Mucosa of descending colon (tissue), 3 donors: ENCODE data around the gene NOSTRIN. TPM values are rescaled to one million over a fixed set of nuclear protein-coding genes. Genes with fewer than 3 reads are reported as not detected.

Source experiments
- ATAC-seq: fragments of 200-7000 bp; cut with Tn5 transposase; one replicate; pipeline ENCODE4 v1.9.1; 2020; ENCODE audit warnings: mild to moderate bottlenecking, moderate library complexity
- DNase-seq, 3 donors: peaks; one replicate each; pipeline ENCODE4 v3.0.0-alpha.2; 2020
- H3K36me3 ChIP-seq: fragments of 200-600 bp; one replicate; pipeline ENCODE4 v1.8.0; 2021; ENCODE audit warnings: low read depth, mild to moderate bottlenecking
- H3K4me1 ChIP-seq: fragments of 200-600 bp; one replicate; pipeline ENCODE4 v1.8.0; 2021; ENCODE audit warnings: low read depth, mild to moderate bottlenecking
- H3K4me3 ChIP-seq: fragments of 200-600 bp; one replicate; pipeline ENCODE4 v1.8.0; 2021; ENCODE audit warnings: mild to moderate bottlenecking
- H3K9me3 ChIP-seq: fragments of 200-600 bp; one replicate; pipeline ENCODE4 v1.8.0; 2021; ENCODE audit warnings: mild to moderate bottlenecking
- intact Hi-C, 2 donors: fragments of 100-400 bp; cut with DNase I in 1 of 2; cut with micrococcal nuclease in 1 of 2; formaldehyde crosslinking; loops; one replicate each; pipeline versions ENCODE4 v1.11.0 to v1.11.1; 2022; cut with DNase I, micrococcal nuclease
- long read RNA-seq, 2 donors: library from polyadenylated mRNA; unstranded; transcript quantifications; one replicate each; pipeline ENCODE4 v2.0.0, GENCODE V29; 2019 to 2021
- total RNA-seq, 3 donors: library from RNA; stranded (reverse); fragmentation: NEBNext Ultra II Directional in 2 of 3; extraction: Animal tissue kit (Norgen Biotek cat#: 25700) in 2 of 3; gene quantifications; one replicate each; pipeline versions ENCODE4 v1.2.1 to v1.2.4, GENCODE V29; 2021 to 2023
- TF ChIP-seq, protein P1 (sequence below): fragments of 200-600 bp; IDR thresholded peaks from one replicate; pipeline ENCODE4 v1.8.0; 2022; ENCODE audit warnings: antibody characterized with exemption, mild to moderate bottlenecking
- donor health status: DM: no; HTN: no; CAD: no; lungs with moderate emphysema.
- donor health status: DM: no; HTN: no; CAD: no.
- donor health status: DM: no; HTN: yes; CAD: no.

NOSTRIN gene, protein sequence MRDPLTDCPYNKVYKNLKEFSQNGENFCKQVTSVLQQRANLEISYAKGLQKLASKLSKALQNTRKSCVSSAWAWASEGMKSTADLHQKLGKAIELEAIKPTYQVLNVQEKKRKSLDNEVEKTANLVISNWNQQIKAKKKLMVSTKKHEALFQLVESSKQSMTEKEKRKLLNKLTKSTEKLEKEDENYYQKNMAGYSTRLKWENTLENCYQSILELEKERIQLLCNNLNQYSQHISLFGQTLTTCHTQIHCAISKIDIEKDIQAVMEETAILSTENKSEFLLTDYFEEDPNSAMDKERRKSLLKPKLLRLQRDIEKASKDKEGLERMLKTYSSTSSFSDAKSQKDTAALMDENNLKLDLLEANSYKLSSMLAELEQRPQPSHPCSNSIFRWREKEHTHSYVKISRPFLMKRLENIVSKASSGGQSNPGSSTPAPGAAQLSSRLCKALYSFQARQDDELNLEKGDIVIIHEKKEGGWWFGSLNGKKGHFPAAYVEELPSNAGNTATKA
- total RNA-seq = 10 to 100 TPM; 27.3 to 78.7 (median 56.2) TPM
- long read RNA-seq, donor 1, partial matches to known transcripts = 1 of 10 reads
- long read RNA-seq, donor 1, other reads (novel, unspliced or antisense) = 5 of 10 reads
- long read RNA-seq, donor 2, transcript NOSTRIN-201 (16 exons, 2,294 nt) = major isoform, 16 of 37 reads
- long read RNA-seq, donor 2, partial matches to known transcripts = 9 of 37 reads
- long read RNA-seq, donor 2, other reads (novel, unspliced or antisense) = 9 of 37 reads

DNA sequence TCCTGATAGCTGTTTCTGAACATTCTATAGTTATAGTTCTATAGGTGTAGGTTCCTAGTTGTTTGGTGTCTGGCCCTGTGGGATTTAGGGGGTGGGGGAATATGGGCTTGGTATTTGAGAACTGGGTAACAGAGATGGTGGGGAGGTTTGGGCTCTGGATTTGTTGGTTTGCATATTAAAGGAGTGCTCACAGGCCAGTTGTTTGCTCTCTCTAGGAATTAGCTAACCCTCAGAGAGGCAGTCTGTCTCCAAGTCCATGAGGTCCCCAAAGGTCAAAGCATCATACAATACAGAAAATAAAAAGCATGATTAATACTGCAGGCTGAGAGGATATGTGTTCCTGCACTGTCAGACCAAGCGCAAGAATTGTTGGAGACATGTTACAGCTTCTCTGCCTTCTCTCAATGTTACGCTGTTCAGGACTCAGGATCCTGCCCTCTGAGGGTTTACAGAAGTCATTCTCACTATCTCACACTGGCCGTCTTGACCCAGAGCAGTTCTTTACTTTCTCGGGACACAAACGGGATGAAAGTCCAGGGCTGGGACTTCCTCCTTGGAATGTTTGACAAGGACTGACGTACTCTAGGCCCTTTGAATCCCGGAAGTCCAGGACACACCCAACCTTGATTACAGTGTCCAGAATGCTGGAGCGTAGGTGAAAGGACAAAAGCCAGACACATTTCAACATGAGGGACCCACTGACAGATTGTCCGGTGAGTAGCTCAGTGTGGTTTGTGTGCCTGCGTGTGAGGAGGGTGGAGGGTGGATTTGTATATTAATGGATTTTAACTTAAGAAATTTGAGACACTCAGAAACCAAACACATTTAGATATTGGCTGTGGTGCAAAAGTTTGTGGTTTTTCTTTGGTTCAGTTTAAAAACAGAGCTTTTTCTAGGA is at the start of gene NOSTRIN:
NOSTRIN (plus strand) TSS at position 677 of the 898 bp plus-strand sequence; CDS start at position 687, 10 bp downstream.
- DNase-seq (peak in 2 of 3 donors; percentile 54 to 90), ATAC-seq (peak; percentile 91)
- intact Hi-C loops = no loop called here
- peaks cover 17% of the 10 kb centered on the region for H3K4me1 ChIP-seq
- no peaks in the 10 kb centered on the region for H3K9me3 ChIP-seq
- TF ChIP-seq, protein P1, sequence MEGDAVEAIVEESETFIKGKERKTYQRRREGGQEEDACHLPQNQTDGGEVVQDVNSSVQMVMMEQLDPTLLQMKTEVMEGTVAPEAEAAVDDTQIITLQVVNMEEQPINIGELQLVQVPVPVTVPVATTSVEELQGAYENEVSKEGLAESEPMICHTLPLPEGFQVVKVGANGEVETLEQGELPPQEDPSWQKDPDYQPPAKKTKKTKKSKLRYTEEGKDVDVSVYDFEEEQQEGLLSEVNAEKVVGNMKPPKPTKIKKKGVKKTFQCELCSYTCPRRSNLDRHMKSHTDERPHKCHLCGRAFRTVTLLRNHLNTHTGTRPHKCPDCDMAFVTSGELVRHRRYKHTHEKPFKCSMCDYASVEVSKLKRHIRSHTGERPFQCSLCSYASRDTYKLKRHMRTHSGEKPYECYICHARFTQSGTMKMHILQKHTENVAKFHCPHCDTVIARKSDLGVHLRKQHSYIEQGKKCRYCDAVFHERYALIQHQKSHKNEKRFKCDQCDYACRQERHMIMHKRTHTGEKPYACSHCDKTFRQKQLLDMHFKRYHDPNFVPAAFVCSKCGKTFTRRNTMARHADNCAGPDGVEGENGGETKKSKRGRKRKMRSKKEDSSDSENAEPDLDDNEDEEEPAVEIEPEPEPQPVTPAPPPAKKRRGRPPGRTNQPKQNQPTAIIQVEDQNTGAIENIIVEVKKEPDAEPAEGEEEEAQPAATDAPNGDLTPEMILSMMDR = no peak
- H3K4me3 ChIP-seq = no peak within 1 kb of the TSS
- H3K36me3 ChIP-seq = no peaks in the 10 kb centered on the region

DNA sequence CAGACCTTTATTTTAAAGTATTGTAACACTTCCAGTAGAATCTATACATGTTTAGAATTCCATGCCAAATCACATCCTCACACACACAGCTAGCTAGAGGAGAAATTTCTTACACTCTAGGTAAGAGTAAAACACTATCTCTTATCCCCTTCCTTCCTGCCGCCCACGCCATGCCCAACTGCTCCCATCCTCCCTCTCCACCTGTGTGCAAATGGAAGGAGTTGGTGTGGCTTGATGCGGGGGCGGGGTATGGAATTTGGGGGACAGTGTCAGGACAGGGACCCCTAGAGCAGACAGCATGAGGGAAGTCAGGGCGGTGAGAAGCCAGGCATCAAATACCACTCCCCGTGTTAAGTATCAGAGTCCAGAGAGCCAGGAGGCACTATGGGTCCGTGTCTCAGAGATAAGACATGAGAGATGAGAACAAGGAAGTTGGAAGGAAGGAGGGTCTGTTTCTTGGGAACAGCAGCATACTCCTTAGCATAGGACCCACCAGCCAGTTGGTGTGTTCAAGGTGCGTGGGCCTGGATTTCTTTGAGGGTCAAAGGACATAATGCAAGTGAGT is 48.6 kb upstream of the NOSTRIN start:
- DNase-seq = no peak
- no peak for ATAC-seq
- TF ChIP-seq, protein P1 = no peak
- Histone ChIP-seq H3K9me3 (no peaks in the 10 kb centered on the region), H3K36me3 (no peaks in the 10 kb centered on the region), H3K4me1 (peaks cover 15% of the 10 kb centered on the region), H3K4me3 (no peak overlapping the region)
- intact Hi-C loops = no loop called here

DNA sequence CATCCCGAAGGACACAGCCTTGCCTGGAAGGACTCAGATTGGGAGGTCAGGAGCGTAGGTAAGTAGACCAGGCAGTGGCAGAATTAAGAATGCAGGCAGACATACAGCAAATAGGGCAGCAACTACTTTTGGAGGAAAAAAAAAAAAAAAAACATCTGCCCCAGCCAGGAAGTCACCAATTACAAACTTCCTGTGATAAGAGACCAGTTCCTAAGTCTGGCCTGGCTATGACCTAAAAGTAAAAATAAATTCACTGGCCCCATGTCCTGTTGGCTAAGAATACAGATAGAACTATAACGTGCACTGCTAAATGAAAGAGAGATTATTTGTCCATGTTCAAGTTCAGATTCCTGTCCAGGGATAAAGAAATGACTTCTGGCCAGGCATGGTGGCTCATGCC is 45.2 kb upstream of the NOSTRIN start:
- Histone ChIP-seq H3K4me3 (no peak overlapping the region), H3K36me3 (no peaks in the 10 kb centered on the region), H3K9me3 (no peaks in the 10 kb centered on the region), H3K4me1 (peaks cover 12% of the 10 kb centered on the region)
- intact Hi-C loops = loop anchor here (5.0 kb wide), 1 partner anchor 410 kb away; no protein-coding TSS in a partner anchor
- ATAC-seq (peak; percentile 25), DNase-seq (no peak)
- TF ChIP-seq, protein P1 = no peak

DNA sequence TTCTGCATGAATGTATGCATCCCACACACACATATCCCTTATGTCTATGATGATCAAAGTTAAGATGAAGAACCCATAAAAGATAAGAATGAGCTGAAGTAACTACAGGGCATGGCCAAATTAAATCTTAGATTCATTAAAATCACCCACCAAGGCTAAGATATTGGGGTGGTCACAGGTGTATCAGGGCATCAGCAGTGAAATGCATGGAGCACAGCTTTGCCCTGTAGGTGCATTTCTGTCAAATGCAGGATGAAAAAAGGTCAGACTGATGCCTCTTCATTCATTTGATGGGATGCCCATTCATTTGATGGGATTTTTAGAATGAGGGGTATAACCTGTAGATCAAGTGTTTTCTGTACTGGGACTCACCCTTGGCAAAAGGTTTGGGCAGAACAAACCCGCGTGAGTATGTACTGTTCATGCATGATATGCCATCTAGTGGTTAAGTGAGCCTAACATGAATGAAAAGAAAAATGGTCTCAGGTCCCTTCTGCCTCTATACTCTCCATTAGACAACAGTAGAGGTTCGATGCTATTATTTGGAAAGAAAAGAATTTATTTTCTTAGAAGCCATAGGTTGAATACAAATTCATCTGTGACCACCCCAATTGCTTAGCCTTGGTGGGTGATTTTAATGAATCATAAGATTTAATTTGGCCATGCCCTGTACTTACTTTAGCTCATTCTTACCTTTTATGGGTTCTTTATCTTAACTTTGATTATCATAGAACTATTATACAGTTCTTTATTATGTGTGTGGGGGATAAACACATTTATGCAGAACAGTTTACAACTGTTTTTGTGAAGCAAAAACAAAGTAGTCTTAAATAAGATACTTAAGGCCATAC is 43.2 kb upstream of the NOSTRIN start:
- TF ChIP-seq, protein P1 = no peak

More for the DNA sequence above, 43.2 kb upstream of the NOSTRIN start:
- no peaks in the 10 kb centered on the region for H3K9me3 ChIP-seq
- intact Hi-C loops = loop anchor here (5.0 kb wide), 1 partner anchor 412 kb away; no protein-coding TSS in a partner anchor
- no peaks in the 10 kb centered on the region for H3K36me3 ChIP-seq
- DNase-seq (peak in 1 of 3 donors; percentile 39), ATAC-seq (peak; percentile 84)
- H3K4me3 ChIP-seq = no peak overlapping the region
- peaks cover 12% of the 10 kb centered on the region for H3K4me1 ChIP-seq
